GM19467 (cell line): ENCODE measurements around the gene SEMA3D.

Source experiments
- ATAC-seq: cut with Tn5 transposase; IDR thresholded peaks from one replicate; pipeline ENCODE4 v1.9.1; 2021; ENCODE audit warnings: mild to moderate bottlenecking, moderate library complexity; ENCODE audit not compliant: unreplicated experiment

The SEMA3D gene

DNA sequence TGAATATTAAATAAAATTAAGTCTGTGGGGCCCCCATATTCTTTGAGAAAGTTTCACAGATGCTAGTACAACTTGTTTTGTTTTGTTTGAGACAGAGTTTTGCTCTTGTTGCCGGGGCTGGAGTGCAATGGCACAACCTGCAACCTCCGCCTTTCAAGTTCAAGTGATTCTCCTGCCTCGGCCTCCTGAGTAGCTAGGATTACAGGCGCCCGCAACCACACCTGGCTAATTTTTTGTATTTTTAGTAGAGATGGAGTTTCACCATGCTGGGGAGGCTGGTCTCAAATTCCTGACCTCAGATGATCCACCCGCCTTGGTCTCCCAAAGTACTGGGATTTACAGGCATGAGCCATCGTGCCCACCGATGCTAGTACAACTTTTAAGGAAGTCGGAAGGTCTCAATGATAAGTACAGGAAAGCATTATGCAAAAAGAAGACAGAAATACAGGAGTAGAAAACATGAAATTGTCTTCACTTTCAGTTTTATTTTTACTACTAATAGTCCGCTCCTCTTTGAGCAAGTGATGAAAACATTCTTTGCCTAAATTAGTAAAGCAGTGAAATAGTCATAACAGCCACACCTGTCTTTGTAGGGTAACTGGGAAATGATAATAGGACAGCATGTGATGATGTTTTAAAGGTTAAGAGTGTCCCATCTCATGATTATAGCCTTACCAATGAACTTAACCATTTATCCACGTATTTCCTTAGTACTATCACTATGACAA is 147.5 kb downstream of the SEMA3D start:
- peak; percentile 80 for ATAC-seq

DNA sequence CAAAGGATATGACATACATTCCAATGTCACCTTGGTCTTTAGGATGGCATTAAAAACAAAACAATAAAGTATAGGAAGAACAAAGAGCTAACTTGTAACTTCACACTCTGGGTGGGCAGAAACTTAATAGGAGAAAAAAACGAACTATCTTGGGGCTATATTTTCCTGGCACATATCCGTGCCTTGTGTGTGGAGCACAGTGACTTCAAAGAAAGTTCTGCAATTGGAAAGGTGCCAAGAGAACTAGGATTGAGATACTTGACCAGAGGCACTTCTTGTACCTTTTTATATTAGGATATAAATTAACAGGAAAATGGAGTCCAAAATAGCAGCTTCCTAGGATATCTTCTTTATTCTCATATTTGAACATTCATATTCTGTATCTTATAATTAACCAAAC is 148.4 kb downstream of the SEMA3D start:
- ATAC-seq, result no peak

DNA sequence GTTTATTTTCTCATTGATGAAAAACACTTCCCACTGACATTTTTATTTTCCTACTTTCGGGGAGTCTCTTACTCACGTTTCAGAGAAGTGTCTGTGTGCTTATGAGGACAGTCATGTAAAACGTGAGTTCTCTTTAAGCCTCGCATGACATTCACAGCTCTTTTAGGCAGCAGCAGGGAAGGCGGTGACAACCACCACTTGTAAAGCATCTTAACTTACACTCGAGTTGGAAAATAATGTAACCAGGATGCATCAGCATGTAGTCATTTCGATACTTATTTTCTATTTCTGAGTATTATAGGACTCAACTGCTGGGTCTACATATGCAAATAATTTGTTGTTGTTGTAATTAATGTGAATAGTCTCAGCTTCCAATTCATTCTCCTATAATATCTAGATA is 153.6 kb downstream of the SEMA3D start:
- ATAC-seq, result no peak

DNA sequence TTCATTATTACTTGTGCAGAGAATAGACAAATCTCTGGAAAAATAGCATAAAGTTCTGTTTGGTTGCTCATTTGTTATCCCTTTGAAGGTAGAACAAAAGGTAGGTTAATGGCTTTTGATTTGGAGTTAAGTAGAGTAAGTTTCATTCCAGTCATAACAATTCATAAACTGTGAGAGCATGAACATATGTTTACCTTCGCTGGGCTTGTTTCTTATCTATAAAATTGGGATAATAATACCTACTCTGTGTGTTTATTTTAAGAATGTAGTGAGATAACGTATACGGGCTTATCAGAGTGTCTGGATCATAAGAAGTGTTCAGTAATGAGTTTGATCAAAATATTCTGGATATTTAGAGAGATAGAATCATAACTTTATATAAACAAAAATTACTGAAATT is 155.4 kb downstream of the SEMA3D start:
- no peak for ATAC-seq

DNA sequence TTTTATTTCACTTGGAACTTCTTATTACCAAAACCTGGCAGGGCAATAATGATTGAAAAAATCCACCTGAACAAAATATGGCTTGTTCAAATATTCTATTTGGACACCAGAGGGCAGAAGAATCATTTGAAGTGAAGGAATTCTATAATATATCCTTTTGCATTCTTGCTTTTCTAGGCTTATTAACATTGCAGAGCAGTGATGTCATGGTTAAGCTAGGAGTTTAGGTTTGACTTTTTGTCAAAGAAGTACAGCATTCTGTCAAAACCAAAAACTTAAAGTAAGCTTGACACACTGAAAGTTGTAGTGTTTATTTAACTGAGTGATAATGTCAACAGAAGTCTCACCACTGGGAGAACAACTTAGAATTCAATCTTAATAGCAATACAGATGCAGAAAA is 156.0 kb downstream of the SEMA3D start:
- no peak for ATAC-seq

DNA sequence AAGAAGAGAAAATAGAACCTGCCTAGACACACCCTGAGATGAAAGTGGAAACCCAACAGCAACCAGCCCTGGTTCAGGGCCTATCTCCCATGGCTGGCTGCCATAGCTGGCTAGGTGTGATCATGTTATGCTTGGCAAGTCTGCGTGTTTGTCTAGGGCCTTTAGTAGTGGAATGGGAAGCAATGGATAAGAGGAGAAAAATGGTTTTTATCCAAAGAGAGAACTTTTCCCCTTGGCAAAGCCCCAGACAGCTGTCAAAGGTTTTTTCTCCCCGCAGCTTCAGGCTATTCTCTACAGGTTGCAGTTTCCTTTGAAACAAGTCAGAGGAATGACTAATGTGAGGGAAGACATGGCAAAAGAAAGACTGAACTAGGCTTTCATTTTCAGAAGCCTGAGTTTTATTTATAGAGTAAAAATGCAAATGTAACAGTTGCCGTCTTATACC is 161.5 kb downstream of the SEMA3D start:
- peak; percentile 56 for ATAC-seq

DNA sequence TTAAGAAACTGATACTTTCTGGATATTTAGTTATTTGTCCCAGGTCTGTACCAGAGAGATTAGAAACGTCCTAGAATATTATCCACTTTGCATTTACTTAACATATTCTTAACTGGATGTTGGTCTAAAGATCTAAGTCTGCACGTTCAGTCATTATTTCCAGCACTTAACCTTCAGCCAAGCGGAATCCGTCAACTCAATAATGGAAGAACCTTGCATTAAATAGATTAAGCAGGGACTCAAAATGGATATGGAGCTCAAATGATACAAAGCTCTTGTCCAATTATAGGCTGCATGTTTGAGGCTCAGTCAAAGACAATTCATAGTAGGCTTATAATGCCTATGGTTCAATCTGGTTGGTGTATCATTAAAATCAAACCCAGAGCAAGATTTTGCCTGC is 162.9 kb downstream of the SEMA3D start:
- no peak for ATAC-seq

DNA sequence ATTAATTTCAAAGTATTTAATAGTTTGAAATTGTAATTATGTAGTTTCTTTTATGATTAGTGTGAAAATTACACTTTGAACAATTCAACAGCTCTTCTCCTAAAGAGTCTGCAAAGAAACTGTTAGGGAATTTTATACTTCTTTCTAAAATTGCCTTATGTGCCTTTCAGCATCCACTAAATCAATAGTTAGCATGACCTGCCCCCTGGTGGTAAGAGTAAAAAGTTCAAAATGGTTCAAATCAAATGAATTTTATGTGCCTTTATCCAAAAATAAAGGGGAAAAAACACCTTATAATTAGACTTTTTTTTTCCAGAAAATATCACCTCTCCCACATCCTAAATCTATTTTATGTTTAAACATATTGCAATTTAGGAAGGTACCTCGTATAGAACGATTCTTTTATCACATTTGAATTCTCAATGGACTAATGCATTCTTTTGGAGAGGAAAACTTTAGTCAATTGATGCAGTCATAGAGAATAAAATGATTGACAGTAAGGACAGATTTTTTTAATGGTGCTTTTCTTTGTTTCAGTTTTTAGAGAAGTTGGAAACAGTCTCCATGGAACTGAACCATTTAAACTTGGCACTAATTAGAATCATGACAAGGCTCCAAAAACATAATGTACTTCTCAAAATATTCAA is 163.7 kb downstream of the SEMA3D start:
- no peak for ATAC-seq

DNA sequence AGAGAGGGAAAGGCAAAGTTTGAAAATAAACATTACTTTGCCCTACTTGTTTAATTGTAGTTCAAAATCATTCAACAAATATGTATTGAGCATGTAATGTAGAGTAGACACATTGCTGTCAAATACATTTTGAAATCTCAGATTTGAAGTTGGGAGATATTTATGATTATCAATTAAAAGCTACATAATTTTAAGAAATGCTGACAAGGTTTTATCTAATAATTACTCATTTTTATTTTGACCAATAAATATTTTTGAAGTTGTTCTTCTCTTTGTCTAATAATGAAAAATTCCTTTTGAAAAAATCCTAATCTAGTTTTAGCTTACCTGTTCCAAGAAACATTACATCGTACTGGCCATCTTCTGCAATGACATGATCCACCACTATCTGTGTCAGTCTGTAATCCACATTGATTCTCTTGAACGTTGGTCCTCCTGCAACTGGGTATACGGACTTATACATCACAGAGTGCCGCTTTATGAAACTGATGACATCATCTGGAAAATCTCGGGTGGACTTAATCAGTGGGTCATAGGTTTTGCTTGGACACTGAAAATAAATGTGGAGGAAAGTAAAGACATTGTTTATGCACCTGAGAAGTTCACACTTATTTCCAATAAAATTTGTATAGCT is 164.7 kb downstream of the SEMA3D start:
- no peak for ATAC-seq

DNA sequence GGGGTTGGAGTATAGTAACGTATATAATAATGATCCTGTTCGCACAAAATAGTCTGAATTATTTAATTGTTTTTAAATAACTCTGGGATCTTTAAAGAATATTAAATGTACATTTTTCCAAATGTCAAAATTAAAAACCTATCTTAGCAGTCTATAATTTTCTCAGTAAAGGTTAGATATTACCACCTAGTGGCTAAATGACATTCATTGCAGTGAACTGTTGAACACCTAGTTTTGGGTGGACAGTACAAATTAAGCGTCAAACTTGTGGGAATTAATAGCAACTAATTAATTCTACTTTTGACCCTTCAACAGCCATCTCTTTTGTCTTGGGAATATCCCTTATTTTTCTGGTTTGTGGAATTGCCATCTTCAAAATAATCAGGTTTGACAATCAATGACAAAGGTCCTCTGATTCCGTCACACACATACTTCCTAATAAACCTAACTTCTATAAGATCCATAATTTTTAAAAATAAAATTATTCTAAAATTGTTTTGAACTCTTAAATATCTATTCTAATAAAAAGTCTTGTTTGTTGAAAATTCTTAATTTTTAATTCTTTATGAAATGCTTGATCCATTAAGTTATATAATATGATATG is 165.7 kb downstream of the SEMA3D start:
- ATAC-seq, result no peak

DNA sequence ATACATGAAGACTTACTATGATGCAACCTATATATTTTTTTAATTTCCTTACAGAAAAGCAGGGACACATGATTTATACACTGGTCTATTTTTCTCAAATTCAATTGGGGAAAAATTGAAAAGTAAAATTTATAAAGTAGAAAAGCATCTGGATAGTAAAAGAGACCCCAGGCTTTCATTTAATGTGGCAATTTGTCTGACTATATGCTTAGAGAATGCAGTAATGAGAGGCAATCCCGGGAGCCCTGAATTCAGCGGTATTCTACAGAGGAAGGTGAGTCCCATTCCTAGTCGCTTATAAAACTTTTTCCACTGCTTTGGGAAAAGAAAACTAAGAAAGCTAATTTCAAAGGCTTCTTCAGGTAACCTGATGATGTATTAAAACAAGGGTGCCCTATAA is 167.1 kb downstream of the SEMA3D start:
- ATAC-seq, result no peak

DNA sequence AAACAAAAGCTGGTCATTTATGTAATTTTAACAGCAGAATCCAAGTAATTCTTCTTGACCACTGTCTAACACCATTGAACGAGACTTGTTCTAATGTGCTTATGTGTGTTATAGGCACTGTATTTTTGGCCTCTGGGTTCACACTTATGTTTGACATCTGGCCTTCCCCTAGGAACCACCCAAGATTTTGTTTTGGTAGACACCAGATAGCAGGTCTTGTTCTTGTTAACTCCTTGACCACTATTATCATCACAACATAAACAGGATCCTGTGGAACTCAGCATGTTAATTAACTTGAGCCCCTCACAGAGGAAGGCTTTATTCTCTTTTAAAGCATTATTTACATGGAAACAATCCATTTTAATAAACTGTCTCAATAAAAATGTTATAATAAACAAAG is 167.7 kb downstream of the SEMA3D start:
- no peak for ATAC-seq

DNA sequence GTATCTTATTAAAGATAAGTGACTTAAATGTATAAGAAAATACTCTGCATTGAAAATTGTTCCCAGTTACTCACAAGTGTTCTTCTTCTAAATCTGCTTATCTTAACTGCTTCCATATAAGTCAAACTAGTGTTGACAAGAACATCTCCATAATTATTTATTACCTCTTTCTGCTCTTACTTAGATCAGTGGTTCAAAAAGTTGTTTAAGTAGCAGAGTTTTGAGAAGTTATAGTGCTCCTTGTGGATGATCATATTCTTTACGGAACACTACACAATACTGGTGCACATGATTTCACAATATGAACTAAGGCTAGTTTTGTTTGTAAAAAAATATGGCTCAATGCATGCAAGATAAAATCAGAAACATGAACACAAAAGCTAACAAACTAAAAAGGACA is 168.4 kb downstream of the SEMA3D start:
- no peak for ATAC-seq

DNA sequence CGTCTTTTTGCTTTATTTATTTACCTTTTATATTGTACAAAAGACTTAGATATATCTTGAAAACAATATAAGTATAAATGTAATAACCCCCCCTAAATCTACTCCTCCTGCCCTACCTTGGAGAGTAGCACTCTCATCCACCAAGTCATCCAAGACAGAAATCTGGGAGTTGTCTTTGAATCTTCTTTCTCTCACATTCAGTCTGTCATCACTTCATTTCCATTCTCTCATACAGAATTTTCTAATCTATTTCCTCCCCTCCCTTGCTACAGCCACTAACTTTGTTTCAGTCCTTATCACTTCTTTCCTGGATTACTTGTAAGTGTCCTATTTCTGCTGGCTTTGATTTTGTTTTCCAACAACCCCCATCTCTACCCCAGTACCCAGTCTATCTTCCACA is 170.6 kb downstream of the SEMA3D start:
- no peak for ATAC-seq

DNA sequence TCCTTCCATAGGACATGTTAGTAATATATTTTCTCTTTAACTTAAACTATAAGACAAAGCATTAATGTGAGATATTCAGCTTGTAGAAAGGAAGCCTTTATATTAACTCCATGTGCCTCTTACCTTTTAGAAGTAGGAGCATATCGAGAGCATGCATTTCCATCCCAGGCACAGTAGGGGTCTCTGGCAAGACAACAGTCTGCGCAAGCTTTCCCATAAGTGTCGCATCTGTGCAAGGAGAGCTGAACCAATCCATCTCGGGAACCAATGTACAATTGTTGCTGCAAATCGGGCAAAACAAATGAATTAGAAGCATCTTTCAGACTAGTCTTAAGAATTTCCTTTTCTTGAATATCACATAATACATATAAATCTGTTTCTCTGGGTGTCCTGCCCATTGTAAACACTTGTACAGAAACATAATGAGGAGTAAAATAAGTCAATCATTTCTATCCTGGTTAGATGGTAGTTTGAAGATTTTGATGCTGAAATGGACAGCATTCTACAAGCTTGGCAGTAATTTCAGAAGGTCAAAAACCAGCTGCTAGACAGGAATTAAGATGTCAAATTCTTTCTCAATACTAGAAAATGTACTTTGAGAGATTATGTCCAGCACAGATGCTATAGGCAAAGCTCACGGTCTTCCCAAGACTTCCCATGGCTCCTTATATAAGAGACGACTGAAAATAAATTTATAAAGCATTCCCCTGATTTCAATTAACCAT is 171.8 kb downstream of the SEMA3D start:
- ATAC-seq, result no peak

DNA sequence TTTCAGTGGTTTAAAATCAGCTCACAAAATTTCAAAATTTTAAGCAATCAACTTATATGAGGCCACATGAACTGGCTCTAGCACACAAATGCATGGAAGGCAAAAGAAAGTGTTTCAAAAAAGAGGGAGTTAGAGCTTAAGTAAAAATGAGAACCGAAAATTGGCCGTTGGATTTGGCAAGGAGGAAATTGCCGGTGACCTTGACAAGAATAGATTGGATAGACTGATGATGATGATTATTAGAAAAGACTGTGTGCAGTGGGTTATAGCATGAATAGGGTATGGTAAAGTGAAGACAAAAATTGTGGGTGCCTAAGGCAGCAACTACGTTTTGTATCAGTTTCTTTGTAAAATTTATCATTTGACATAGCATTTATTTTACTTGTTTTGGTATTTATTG is 175.7 kb downstream of the SEMA3D start:
- ATAC-seq, result no peak

DNA sequence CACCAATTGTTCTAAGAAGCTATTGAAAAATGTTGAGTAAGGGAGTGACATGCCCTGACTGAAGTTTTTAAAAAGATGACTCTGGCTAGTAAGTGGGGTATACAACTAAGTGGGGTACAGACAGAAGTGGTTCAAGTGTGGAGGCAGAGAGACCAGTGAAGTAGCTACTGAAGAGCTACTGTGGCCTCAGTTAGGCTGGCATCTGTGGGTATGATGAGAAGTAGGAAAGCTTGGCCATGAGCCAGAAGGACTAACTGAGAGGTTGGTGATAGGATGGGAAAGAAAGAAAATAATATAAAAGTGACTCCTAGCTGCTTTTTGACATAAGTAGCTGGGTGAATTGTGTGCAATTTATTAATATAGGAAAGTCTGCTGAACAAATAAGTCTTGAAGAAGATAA is 176.6 kb downstream of the SEMA3D start:
- no peak for ATAC-seq

DNA sequence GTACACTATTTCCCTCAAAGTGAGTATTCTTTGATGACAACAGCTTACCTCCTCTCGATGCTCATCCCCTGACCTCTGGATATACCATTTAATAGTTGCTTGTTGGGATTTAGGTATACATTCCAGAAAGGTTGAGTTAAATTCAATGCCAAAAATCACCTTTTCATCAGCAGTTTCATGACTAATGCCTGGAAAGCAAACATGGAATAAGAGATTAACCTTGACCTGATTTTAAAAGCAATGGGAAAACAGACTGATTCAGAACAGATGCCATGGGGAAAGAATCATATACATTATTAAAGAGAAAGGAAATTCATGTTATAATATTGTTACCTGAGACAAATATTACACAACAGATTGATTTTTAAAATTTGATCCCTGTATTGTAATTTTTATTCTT is 180.1 kb downstream of the SEMA3D start:
- ATAC-seq, result no peak

DNA sequence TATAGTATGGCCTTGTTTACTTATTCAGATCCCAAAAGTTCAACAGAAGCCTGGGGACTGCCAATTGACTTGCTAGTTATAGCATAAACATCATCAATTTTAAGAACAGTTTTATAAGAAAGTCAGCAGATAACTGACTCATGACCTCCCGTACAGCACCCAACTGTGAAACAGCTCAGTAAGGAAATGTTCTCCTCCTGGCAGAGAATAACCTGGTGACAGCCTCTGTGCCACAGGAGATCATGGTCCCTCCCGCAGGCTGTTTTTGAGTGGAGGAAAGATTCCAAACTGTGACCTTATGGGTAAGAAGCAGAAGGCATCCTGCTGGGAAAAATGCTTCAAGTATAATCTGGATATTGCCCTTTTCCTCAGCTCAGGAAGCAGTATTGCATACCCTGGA is 182.5 kb downstream of the SEMA3D start:
- ATAC-seq, result no peak

DNA sequence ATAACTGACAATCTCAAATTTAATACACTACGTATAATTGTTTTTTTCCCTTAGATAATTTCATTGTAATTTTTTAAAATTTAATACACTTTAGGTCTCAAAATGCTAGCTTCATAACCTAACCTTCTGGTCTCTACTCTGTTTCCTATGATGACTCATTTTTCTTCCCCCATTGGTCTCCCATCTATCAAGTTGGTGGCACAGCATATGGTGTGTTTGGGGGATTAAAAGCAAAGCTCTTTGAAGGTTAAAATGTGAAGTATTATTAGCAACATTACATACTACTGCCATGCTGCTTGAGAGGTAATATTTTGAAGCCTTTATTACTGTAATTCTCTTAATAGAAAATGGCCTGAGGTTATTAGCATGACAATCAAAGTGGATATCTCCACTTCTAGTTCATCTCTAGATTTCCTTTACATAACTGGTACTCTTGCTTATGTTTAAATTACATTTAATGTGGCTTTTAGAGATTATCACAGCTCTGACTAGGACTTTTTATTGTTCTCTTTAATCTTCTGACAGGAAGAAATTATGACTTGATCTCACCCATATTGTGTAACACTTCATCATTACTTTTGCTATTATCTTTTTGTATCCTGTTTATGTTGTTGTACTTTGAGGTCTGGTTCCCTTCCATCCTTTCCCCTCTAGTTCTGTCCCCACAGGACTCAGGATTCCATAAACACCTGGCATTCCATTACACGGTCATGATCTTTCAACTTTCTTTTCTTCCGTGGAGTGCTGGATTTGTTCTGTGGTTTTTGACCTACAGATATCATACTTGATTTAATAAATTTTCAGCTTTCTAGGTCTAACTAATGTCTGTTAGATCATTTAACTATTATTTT is 185.1 kb downstream of the SEMA3D start:
- ATAC-seq, result no peak
